T-helper 1 cell (primary cell): ENCODE data around the gene HAAO.

Experiments
- DNase-seq, 5 donors: peaks; one replicate each; pipeline ENCODE4 v3.0.0-alpha.2; 2012 to 2020

The HAAO gene

DNA sequence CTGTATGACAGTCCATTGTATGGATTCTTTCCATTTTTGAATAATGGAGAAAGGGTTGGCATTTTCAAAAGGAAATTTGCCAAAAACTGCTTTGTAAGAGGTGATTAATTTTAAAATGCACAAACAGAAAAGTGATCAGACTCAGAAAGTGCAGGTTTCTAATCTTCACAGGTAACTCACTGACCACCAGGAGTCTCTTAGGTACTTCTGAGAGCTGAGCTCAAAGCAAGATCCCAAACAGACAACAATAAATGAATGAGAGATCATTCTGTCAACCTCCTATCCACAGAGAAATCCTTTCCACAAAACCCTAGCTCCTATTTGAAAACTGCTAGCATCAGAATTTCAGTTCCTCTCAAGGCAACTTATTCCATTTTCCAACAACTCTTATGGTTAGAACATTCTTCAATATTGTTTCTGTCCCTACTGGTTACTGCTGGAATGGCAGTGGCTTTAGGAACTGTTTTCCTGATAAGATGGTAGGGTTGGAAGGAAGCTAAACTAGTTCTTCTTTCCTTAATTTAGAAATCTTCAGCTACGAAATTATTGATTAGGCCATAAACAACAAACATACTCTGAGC, 20.6 kb upstream of the HAAO start:
- DNase-seq: no peak

DNA sequence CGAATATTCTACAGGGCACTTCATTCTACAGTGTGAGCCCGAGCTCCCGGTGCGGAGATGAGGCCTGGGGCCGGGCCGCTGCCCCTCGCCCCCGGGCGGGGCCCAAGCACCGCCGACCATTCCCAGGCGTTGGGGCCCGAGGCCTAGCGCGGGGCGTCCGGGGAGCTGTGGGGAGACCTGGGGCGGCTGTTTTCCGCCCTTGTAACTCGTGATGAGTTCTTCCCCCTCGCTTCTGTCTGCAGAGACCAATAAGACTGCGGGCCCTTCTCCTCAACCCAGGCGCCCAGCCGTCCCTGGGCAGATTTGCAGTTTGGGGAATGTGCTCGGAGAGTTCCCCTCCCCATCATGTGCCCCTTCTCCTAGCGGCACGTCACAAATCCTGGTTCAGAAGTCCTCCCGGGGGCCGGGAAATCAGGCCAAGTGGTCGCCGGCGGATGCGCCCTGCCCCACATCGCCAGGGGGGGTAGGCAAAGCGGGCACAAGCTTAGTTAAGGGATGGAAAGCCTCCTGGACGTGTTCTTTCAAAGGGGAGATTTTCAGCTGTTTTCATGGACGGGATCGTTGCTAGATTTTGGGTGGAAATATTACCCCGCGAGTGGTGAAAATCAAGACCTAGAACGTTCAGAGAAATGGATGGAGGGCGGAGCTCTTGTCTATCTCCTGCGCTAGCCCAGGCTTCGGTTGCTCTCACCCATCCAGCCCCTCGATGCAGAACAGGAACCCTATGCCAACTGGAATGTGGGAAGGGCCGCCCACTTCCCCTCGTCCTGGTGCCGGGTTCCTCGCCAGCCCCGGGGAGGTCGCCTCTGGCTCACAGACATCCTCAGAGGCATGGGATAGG, 18.8 kb upstream of the HAAO start:
- DNase-seq: peak in 3 of 5 donors; percentile 28 to 58 (median 34)

DNA sequence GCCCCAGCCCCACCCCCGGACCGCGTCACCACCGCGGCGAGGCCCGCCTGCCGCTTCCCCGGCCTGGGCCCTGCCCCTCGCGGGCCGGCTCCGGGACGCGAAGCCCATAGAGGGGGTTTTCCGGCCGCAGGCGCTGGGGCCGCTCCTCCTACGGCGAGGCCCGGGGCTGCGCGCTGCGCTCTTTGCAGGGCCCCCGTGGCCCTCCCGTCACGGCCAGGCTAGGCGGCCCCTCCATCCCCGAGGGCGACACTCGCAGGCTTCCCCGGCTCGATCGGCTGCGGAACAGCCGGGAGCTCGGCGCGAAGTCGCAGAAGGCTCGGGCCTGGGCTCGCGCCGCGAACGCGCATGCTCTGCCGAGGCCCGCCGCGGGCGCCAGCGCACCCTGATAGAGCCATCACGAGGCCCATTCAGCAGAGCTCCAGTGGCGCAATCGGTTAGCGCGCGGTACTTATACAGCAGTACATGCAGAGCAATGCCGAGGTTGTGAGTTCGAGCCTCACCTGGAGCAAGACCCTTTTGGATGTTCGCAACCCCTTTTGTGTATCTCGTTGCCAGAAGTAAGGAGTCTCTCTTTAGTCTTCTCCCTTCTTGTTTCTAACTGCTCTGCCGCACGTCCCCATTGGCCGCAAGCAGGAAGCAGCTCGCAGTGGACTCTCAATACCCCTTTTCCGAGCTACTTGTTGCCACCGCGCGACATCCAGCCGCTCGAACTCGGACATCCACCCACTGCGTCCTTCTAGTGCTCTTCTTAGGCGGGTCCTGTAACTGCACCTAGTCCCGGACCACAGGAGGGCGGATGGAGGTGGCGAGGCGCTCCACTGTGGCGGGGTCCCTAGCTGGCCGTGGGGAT, 18.0 kb upstream of the HAAO start:
- peak; percentile 80 to 96 (median 89) for DNase-seq

DNA sequence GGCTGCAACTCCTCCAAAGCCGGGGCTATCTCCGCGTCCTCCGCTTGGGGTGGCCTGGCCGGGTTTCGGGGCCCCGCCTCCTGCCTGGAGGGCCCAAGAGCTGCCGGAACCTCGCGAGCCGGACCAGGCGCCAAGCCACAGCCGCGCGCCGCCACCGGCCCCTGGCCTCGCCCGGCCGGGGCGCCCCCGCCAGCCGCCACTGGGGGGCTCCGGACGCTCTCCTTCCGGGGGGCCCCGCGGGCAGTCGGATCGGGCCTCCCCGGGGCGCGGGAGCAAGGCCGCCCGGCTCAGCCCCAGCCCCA, 17.4 kb upstream of the HAAO start:
- peak in 3 of 5 donors; percentile 58 to 74 (median 59) for DNase-seq

DNA sequence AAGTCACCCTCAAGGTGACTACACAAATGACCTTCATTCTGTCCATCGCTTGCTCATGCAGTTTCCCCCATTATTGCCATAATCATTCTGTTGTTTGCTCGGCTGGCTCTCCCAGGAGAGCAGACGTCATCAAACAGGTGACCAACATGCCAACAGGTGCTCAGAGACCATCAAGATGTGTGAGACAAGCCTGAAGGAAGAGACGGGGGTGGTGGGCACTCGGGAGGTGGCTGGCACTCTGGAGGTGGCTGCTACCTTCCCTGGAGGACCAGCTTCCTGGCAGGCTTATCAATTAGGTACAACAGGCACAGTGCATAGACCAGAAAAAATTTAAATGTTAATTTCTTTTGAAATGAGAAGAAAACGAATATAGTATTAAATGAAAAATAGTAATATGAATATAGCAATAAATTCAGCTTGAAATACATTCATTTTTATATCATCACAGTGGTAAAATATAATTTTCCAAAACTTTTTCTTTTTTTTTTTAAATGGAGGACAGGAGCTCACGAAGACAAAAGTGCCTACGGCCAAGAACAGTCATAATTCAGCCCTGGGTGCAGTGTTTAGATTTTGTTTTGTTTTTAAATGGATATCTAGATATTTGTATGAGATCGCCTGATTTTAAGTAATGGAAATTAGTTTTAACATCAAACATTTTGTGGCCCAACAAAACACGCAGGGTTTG, 16.9 kb upstream of the HAAO start:
- DNase-seq: no peak

GRCh38 chr2:42808301-42808700, 15.9 kb upstream of the HAAO start:
- DNase-seq: no peak

GRCh38 chr2:42806786-42807185, 14.4 kb upstream of the HAAO start:
- no peak for DNase-seq

DNA sequence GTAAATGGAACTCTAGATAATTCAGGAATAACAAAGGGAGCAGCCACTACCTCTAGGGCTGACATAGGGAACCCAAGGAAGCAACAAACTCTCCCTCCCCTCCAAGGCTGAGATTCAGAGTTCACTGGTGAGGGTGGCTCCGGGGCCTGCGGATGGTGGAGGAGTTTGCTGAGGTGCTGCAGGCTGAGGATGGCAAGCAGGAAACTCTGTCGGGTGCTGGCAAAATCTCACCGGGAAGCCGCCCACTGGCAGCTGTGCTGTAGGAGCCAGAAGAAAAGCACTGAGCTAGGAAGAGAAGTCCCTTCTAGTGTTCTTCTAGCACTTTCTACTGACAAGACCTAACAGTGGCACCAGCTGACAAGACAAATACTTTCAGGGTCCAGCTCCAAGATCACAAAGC, 12.5 kb upstream of the HAAO start:
- DNase-seq: no peak

DNA sequence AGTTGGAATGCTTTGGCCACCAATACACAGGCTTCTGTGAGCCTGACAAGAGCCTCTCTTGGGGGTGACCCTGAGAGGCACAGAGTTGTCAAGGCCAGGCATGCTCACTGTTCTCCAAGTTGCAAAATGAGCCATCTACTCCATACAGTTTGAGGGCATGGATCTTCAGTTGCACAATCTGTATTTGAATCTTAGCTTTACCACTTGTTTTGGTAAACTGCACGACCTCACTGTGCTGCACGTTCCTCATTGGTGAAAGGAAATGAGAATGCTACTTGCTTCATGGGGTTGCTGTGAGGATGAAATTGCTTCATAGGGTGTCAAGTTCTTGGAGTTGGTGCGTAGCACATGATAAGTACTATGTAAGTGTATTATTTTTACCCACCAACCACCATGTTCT, 12.0 kb upstream of the HAAO start:
- DNase-seq: no peak

DNA sequence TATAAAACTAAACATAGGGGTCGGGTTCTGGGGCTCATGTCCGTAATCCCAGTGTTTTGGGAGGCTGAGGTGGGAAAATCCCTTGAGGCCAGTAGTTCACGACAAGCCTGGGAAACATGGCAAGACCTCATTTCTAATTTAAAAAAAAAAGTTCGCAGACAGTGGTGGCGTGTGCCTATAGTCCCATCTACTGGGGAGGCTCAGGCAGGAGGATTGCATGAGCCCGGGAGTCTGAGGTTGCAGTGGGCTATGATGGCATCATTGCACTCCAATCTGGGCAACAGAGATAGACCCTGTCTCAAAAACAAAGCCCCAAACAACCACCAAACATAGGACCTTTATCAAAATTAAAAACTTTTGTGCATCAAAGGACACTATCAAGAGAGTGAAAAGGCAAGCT, 9.8 kb upstream of the HAAO start:
- no peak for DNase-seq

- DNase-seq: no peak
Observed at GRCh38 chr2:42801381-42801780, 9.0 kb upstream of the HAAO start.

DNA sequence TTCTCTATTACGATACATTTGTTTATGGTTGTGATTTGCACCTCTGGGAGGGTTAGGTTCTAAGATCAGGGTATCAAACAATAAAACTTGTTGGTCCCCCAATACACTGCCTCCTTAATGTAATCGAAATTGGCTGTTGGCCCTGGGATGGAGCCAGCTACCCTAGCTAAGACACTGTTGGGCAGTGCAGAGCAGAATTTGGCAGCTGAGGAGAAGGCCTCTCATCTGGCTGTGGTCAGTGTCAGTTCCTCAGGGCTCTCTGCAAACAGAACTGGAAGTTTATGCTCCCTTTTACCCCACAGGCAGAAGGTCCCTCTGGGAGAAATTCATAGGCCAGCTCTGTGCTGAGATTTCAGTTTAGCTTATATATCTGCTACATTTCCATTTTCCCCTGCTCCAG, 8.6 kb upstream of the HAAO start:
- no peak for DNase-seq

DNA sequence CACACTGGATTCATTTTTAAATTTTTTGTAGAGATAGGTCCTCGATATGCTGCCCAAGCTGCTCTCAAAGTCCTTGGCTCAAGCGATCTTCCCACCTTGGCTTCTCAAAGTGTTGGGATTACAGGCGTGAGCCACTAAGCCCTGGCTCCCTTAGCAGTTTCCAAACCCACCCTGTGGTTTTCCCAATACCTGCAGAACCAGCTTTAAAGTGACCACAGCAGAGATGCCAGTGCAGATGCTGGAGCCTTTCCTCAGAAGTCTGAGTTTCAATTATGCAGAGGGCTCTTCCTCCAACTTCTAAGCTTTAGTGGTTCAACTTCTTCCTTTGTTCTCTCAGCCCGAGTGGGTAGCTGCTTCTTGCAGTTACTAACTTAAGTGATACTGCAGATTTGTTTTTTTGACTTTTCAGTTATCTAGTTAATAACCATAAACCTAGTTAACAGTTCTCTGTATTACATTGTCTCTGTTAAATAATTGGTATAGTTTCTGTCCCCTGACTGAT, 8.1 kb upstream of the HAAO start:
- no peak for DNase-seq

- no peak for DNase-seq
Observed at GRCh38 chr2:42799881-42800280, 7.5 kb upstream of the HAAO start.

DNA sequence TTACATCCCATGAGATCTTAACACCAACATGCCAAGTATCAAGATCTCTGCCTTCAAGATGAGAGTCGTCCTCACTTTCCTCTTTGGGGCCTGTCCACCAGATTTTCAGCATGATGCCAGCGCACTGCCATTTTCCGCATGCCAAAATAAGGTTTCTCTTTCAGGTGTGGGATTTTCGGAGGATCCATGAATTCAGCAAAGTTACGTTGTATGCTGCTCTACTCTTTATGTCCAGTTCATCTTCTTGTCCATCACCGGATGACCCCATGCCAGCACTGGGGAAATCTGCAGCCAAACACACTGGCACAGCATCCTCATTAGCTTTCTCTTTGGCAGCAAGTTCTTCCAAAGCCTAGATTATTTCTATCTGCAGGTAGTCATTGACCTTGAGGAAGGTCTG, 4.9 kb upstream of the HAAO start:
- DNase-seq: no peak

DNA sequence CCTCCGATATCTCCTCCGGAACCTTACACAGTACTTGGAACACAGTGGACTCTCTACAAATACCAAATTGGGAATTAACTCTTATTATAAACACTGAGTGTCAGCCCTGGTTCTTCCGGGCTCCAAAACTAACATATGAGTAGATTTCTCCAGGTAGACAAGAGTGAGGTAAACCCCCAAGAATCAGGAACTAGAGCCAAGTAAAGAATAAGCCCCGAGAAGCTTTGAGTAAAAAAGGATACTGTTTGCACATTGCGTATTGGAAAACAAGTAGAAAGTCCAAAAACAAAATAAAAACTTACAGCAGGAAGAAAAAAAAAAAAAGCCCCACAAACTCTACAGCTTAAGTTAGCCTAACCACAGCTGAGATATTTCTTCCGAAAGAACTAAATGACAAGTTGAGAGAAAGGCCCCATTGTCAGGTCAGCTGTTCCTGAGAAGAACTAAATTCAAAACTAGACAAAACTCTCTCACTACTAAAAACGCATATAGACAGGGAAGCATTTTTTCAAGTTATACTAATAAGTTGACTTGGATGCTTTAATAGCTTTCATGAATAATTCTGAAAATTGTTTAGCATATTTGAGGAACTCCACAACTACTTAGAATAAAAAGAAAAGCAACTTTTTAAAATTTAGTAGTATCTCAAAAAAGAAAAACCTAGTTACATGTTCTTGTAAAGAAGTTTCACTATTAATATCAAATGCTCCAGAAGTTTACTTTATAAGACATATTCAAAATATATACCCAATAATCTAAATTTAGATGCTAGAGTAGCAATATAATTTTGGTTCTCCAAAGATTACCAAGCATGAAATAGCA, 4.3 kb upstream of the HAAO start:
- DNase-seq: peak in 1 of 5 donors; percentile 27

GRCh38 chr2:42795841-42796301, 3.5 kb upstream of the HAAO start:
- DNase-seq: no peak

GRCh38 chr2:42795275-42795674, 2.9 kb upstream of the HAAO start:
- no peak for DNase-seq

GRCh38 chr2:42794271-42795046, 2.1 kb upstream of the HAAO start:
- no peak for DNase-seq

GRCh38 chr2:42793334-42794270, 1.2 kb upstream of the HAAO start:
- no peak for DNase-seq
